GM12878 (cell line): ENCODE results near the gene FADS3. TPM values are rescaled to one million over a fixed set of nuclear protein-coding genes. Genes with fewer than 3 reads are reported as not detected.

Source experiments
- ATAC-seq: fragments of 200-7000 bp; cut with Tn5 transposase; 3 replicates; pipeline ENCODE4 v1.9.1; 2020; ENCODE audit warnings: mild to moderate bottlenecking, moderate library complexity
- BruUV-seq: library from RNA; stranded (reverse); fragments of 400-500 nt; replicated peaks from 2 replicates; lab custom pipeline; 2021; lab: Mats Ljungman, UMichigan
- CTCF ChIA-PET: fragments of 300-600 bp; sonication (Branson Sonifier 250); formaldehyde crosslinking; extraction: SDS; loops from one replicate; lab custom pipeline; 2021; ENCODE audit warnings: inconsistent platforms; lab: Yijun Ruan, JAX
- POLR2A ChIA-PET: fragments of 350-600 bp; formaldehyde crosslinking; extraction: SDS; loops from one replicate; lab custom pipeline; 2021; ENCODE audit warnings: inconsistent platforms; lab: Charles Lee
- RAD21 ChIA-PET: fragments of 300-600 bp; sonication (Branson Sonifier 250); formaldehyde crosslinking; loops from one replicate; lab custom pipeline; 2023; ENCODE audit warnings: antibody characterized with exemption; ENCODE audit not compliant: unreplicated experiment; lab: Charles Lee
- SMC1A ChIA-PET: fragments of 300-600 bp; sonication (Branson Sonifier 250); formaldehyde crosslinking; loops from one replicate; lab custom pipeline; 2023; ENCODE audit not compliant: unreplicated experiment, uncharacterized antibody; lab: Charles Lee
- DNase-seq: peaks from one replicate; pipeline ENCODE4 v3.0.0-alpha.2; 2011; ENCODE audit warnings: low read depth, low spot score
- FAIRE-seq: peaks from 3 replicates; lab custom pipeline; 2011; peaks lifted over from hg19 to GRCh38; lab: Jason Lieb, UNC
- H2AFZ ChIP-seq: 2 replicates; pipeline ENCODE4 v1.6.0; 2011; ENCODE audit warnings: low read depth, low read length, control low read depth; ENCODE audit not compliant: control insufficient read depth
- H3K27ac ChIP-seq: 2 replicates; pipeline ENCODE4 v1.5.1; 2011; ENCODE audit warnings: control low read depth; ENCODE audit not compliant: control insufficient read depth, insufficient read depth
- H3K27me3 ChIP-seq, 2 experiments: replicated peaks in 1 of 2; 2 replicates each; pipeline versions ENCODE4 v1.6.0 to v1.6.1; 2011; ENCODE audit warnings: low read length in 1 of 2; ENCODE audit not compliant: control insufficient read depth in 2 of 2, insufficient read depth in 2 of 2
- H3K36me3 ChIP-seq, 2 experiments: 2 replicates each; pipeline ENCODE4 v1.5.1; 2011; ENCODE audit warnings: low read length in 1 of 2; ENCODE audit not compliant: control insufficient read depth in 2 of 2, insufficient read depth in 2 of 2
- H3K4me1 ChIP-seq: 2 replicates; pipeline ENCODE4 v1.6.1; 2011; ENCODE audit warnings: mild to moderate bottlenecking, low read length, moderate library complexity, mixed read lengths; ENCODE audit not compliant: control insufficient read depth, insufficient read depth
- H3K4me2 ChIP-seq: 2 replicates; pipeline ENCODE4 v1.6.0; 2011; ENCODE audit warnings: control low read depth; ENCODE audit not compliant: control insufficient read depth, insufficient read depth
- H3K4me3 ChIP-seq: fragments of 200-600 bp; sonication (generic); 2 replicates; pipeline ENCODE4 v1.5.1; 2016
- H3K79me2 ChIP-seq: 2 replicates; pipeline ENCODE4 v1.6.0; 2011; ENCODE audit warnings: low read length; ENCODE audit not compliant: control insufficient read depth, insufficient read depth
- H3K9ac ChIP-seq: 2 replicates; pipeline ENCODE4 v1.8.0; 2011; ENCODE audit warnings: low read length, control low read depth, mixed read lengths; ENCODE audit not compliant: control insufficient read depth, insufficient read depth
- H3K9me3 ChIP-seq: replicated peaks from 3 replicates; pipeline ENCODE4 v1.5.1; 2011; ENCODE audit warnings: mild to moderate bottlenecking, low read length; ENCODE audit not compliant: control insufficient read depth, insufficient read depth
- H4K20me1 ChIP-seq: 2 replicates; pipeline ENCODE4 v1.6.0; 2011; ENCODE audit not compliant: control insufficient read depth, insufficient read depth
- BCL11A ChIP-seq: IDR thresholded peaks from 2 replicates; pipeline ENCODE4 v1.6.1; 2011; ENCODE audit warnings: low read depth, low read length
- POLR2A ChIP-seq: IDR thresholded peaks from 2 replicates; pipeline ENCODE4 v1.6.1; 2011; ENCODE audit warnings: low read depth, mild to moderate bottlenecking, low read length
- WGBS: methylation state at CpG from one replicate; pipeline ENCODE4 v1.1.6; 2016; ENCODE audit warnings: low lambda C conversion rate; ENCODE audit not compliant: insufficient replicate concordance, insufficient coverage; ENCODE audit errors: missing lambda C conversion rate; 5-methylcytosine and 5-hydroxymethylcytosine counted together
- in situ Hi-C: fragments of 300-500 bp; cut with MboI; formaldehyde crosslinking; loops from 9 replicates; pipeline ENCODE4 v1.14.3; 2018; ENCODE audit warnings: mixed read lengths
- intact Hi-C: fragments of 100-400 bp; cut with micrococcal nuclease; formaldehyde crosslinking; loops from one replicate; pipeline ENCODE4 v1.14.2; 2022; ENCODE audit not compliant: unreplicated experiment
- polyA plus RNA-seq, 11 experiments: library from polyadenylated mRNA; depleted of rRNA in 4 of 11; unstranded in 6 of 11; stranded (reverse) in 5 of 11; fragments of >200 nt; fragmentation: Nextera tagmentation in 4 of 11; fragmentation: Illumina TruSeq in 1 of 11; extraction: Ambion mirVana in 4 of 11; extraction: Trizol in 1 of 11; gene quantifications; 1 replicate in 1 of 11; 2 replicates in 10 of 11; pipeline versions ENCODE4 v1.2.1 to v1.2.3, GENCODE V29; 2011 to 2016; ENCODE audit warnings: inconsistent platforms in 2 of 11, missing spikeins in 2 of 11, low read depth in 1 of 11
- total RNA-seq, 4 experiments: library from RNA; depleted of rRNA in 3 of 4; stranded (reverse); fragments of >200 nt in 3 of 4; fragmentation: Illumina TruSeq in 1 of 4; extraction: Trizol in 1 of 4; gene quantifications; 2 replicates each; pipeline versions ENCODE4 v1.2.1 to v1.2.3, GENCODE V29; 2013 to 2021
- TF ChIP-seq, protein P1 (sequence below): fragments of 450-650 bp; IDR thresholded peaks from 2 replicates; pipeline ENCODE4 v1.6.1; 2017; ENCODE audit warnings: antibody characterized with exemption, mild to moderate bottlenecking, moderate library complexity
- TF ChIP-seq, protein P2 (sequence below): fragments of 450-650 bp; IDR thresholded peaks from 2 replicates; pipeline ENCODE4 v1.6.1; 2017; ENCODE audit warnings: borderline replicate concordance
- TF ChIP-seq, protein P3 (sequence below): IDR thresholded peaks from 2 replicates; pipeline ENCODE4 v1.6.1; 2012; ENCODE audit warnings: mild to moderate bottlenecking, low read depth, low read length

FADS3 gene
- total and polyA plus RNA-seq, 10 of the 15 experiments (the other 5 are each of a cell fraction or from before 2014, with no cell fraction given): 0.23 to 8.1 (median 4.2) TPM

DNA sequence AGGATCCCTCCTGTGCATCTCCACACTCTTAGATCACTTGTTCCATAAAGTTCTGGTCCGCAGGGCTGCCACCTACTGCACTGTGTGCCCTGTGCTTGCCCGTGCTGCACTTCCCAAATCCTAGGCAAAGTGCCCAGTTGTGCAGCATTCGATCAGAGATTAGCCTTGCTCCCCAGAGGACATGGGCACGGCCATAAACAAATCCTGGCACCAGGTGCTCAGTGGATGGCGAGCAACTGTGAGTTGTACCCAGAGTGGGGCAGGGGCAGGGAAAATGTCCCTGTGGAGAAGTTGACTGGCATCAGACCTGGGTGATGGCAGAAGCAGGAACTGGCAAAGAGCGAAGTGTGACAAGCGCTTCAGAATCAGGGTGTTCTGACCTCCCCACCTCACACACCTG, 58.6 kb downstream of the FADS3 start (continued):
- TF ChIP-seq, protein P1, sequence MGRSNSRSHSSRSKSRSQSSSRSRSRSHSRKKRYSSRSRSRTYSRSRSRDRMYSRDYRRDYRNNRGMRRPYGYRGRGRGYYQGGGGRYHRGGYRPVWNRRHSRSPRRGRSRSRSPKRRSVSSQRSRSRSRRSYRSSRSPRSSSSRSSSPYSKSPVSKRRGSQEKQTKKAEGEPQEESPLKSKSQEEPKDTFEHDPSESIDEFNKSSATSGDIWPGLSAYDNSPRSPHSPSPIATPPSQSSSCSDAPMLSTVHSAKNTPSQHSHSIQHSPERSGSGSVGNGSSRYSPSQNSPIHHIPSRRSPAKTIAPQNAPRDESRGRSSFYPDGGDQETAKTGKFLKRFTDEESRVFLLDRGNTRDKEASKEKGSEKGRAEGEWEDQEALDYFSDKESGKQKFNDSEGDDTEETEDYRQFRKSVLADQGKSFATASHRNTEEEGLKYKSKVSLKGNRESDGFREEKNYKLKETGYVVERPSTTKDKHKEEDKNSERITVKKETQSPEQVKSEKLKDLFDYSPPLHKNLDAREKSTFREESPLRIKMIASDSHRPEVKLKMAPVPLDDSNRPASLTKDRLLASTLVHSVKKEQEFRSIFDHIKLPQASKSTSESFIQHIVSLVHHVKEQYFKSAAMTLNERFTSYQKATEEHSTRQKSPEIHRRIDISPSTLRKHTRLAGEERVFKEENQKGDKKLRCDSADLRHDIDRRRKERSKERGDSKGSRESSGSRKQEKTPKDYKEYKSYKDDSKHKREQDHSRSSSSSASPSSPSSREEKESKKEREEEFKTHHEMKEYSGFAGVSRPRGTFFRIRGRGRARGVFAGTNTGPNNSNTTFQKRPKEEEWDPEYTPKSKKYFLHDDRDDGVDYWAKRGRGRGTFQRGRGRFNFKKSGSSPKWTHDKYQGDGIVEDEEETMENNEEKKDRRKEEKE: no peak
- TF ChIP-seq, protein P2, sequence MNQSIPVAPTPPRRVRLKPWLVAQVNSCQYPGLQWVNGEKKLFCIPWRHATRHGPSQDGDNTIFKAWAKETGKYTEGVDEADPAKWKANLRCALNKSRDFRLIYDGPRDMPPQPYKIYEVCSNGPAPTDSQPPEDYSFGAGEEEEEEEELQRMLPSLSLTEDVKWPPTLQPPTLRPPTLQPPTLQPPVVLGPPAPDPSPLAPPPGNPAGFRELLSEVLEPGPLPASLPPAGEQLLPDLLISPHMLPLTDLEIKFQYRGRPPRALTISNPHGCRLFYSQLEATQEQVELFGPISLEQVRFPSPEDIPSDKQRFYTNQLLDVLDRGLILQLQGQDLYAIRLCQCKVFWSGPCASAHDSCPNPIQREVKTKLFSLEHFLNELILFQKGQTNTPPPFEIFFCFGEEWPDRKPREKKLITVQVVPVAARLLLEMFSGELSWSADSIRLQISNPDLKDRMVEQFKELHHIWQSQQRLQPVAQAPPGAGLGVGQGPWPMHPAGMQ: no peak
- TF ChIP-seq POLR2A: peak; percentile 23; the same call in 1 of the 2 replicates

DNA sequence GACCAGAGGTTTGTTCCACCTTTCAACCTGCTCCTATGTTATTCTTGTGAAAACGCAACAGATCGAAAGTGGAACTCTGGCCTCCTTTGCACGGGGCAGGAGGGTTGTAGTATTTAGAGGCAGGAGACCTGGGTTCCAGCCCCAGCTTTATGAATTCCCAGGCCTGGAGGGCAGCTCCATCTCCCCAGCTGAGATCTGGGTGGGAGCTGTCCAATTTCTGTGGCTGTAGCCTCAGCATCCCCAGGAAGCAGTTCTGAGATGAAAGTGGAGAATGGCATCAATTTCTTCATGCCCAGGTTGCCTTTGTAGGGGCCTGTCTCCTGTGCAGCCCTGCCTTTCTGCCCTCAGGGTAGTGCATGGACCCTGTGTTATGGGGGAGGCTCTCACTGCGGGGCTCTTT, 59.1 kb downstream of the FADS3 start:
- Histone ChIP-seq H3K4me1 (peaks cover 36% of the 10 kb centered on the region), H3K9ac (peak overlapping the region; percentile 16; the same call in 1 of the 2 replicates), H3K4me3 (peak overlapping the region; percentile 100), H3K27ac (peak overlapping the region; percentile 31; the same call in 1 of the 2 replicates), H4K20me1 (no peaks in the 10 kb centered on the region), H3K4me2 (peak overlapping the region; percentile 82), H3K27me3 (no peaks in the 10 kb centered on the region), H3K36me3 (peaks cover 0 to 9% of the 10 kb centered on the region in 2 experiments; a peak in 2 of 4 replicates), H2AFZ (no peak overlapping the region), H3K9me3 (no peaks in the 10 kb centered on the region), H3K79me2 (peaks cover 90% of the 10 kb centered on the region)
- FAIRE-seq (no peak), DNase-seq (no peak), ATAC-seq (no peak)
- ChIA-PET RAD21 (interaction anchor here (0.9 to 6.9 kb wide), 2 partner anchors 17 to 35 kb away, joined by 3 to 48 read pairs; no protein-coding TSS in a partner anchor), POLR2A (interaction anchor here (0.6 to 6.9 kb wide), 4 partner anchors 14 to 254 kb away, joined by 3 to 167 read pairs (median 12); partner anchors contain the start of gene FADS1), CTCF (interaction anchor here (0.6 to 2.0 kb wide), 6 partner anchors 14 to 278 kb away, joined by 3 to 6 read pairs (median 4); partner anchors contain the start of gene FTH1), SMC1A (interaction anchor here (2.0 to 6.2 kb wide), 3 partner anchors 16 to 38 kb away, joined by 9 to 67 read pairs (median 28); partner anchors contain the start of gene FADS1)
- no TSS peak for BruUV-seq
- intact Hi-C loops (no loop called here), in situ Hi-C loops (no loop called here)
- WGBS: 70% methylated on average over 4 of the region's 4 CpGs
- TF ChIP-seq BCL11A: no peak
- TF ChIP-seq, protein P3, sequence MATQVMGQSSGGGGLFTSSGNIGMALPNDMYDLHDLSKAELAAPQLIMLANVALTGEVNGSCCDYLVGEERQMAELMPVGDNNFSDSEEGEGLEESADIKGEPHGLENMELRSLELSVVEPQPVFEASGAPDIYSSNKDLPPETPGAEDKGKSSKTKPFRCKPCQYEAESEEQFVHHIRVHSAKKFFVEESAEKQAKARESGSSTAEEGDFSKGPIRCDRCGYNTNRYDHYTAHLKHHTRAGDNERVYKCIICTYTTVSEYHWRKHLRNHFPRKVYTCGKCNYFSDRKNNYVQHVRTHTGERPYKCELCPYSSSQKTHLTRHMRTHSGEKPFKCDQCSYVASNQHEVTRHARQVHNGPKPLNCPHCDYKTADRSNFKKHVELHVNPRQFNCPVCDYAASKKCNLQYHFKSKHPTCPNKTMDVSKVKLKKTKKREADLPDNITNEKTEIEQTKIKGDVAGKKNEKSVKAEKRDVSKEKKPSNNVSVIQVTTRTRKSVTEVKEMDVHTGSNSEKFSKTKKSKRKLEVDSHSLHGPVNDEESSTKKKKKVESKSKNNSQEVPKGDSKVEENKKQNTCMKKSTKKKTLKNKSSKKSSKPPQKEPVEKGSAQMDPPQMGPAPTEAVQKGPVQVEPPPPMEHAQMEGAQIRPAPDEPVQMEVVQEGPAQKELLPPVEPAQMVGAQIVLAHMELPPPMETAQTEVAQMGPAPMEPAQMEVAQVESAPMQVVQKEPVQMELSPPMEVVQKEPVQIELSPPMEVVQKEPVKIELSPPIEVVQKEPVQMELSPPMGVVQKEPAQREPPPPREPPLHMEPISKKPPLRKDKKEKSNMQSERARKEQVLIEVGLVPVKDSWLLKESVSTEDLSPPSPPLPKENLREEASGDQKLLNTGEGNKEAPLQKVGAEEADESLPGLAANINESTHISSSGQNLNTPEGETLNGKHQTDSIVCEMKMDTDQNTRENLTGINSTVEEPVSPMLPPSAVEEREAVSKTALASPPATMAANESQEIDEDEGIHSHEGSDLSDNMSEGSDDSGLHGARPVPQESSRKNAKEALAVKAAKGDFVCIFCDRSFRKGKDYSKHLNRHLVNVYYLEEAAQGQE: peak; percentile 59; the same call in 1 of the 2 replicates
